H54 (cell line): ENCODE measurements around the gene MAN1B1.
"Not testable (repeated sequence)": the region's sequence is repeated elsewhere in the genome, so short reads cannot be mapped to it uniquely, and the experiment has no call there.

Experiments
- DNase-seq: peaks from one replicate; pipeline ENCODE4 v3.0.0; 2011; ENCODE audit warnings: low spot score, mixed read lengths; ENCODE audit not compliant: insufficient read length
- FAIRE-seq: peaks from 3 replicates; lab custom pipeline; 2011; peaks lifted over from hg19 to GRCh38; lab: Jason Lieb, UNC
- POLR2A ChIP-seq: IDR thresholded peaks from 2 replicates; pipeline ENCODE4 v1.6.1; 2011; ENCODE audit warnings: low read depth, mild to moderate bottlenecking, low read length

The MAN1B1 gene

DNA sequence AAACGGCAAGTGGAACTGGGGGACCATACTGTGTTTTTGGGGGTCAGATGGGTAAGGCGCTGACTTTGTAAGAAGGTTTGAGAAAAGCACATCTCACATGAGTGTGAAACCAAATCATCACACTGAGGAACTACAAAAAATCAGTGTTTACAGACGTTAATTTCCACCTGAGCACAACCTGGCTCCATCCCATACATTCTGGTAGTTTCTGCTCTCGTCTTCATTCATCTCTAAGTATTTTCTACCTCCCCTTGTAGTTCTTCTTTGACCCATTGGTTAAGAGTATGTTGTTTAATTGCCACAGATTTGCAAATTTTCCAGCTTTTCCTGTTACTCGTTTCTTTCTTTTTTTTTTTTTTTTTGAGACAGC lies 36.7 kb downstream of the MAN1B1 start:
- no peak for FAIRE-seq
- DNase-seq = no peak
- no peak for TF ChIP-seq POLR2A

DNA sequence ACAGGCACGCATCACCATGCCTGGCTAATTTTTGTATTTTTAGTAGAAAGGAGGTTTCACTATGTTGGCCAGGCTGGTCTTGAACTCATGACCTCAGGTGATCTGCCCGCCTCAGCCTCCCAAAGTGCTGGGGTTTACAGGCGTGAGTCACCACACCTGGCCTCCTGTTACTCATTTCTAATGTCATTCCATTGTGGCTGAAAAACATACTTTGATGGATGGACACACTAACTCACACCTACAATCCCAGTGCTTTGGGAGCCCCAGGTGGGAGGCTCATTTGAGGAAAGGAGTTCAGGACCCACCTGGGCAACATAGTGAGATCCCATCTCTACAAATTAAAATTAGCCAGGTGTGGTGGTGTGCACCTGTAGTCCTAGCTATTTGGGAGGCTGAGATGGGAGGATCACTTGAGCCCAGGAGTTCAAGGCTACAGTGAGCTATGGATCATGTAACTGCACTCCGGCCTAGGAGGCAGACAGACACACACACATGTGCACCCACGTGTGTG lies 37.2 kb downstream of the MAN1B1 start:
- not testable (repeated sequence) for DNase-seq, FAIRE-seq

DNA sequence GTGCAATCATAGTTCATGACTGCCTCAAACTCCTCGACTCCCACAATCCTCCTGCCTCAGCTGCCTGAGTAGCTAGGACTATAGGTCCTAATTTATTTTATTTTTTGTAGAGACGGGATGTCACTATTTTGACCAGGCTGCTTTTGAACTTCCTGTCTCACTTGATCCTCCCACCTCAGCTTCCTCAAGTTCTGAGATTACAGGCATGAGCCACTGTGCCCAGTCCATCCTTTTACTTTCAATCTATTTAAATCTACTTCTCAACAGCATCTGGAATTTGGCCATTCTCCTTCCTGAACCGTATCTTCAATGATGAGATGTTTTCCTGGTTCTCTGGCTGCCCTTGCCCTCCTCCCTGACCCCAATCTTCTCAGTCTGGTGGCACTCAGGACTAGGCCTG lies 40.0 kb downstream of the MAN1B1 start:
- FAIRE-seq (no peak), DNase-seq (no peak)
- TF ChIP-seq POLR2A = no peak

DNA sequence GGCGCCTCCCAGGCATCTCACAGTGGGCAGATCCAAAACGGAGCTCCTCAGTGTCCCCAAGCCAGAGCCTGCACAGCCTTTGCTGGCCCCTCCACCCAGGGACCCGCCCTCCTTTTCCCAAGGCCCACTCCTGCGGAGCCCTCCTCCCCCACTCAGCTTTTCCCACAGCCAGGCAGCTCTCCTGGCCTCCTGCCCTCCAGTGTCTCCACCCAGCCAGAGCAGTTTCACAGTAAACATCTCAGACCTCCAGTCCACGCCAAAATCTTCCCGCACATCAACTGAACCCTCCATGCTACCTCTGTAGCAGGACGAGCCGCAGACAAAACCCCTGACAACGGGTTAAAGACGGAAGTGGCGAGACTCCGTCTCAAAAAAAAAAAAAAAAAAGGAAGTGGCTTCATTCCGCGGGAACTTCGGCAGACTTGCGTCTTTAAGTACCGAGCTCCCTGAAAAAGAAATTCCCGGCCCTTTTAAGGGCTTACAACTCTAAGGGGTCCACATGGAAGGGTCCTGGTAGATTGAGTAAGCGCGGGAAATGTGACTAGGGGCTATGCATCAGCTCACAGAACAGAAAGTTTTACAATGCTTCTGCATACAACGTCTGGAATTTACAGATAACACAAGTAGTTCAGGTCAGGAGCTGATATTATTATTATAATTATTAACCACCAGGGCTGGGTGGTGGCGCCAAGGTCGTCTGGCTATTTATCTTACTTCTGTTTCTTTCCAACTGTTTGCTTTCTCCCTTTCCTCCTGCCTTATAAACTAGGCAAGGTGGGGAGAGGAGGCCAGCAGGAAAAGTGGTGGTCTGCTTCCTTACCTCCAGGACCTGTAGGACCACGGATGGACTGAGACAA lies 40.7 kb downstream of the MAN1B1 start:
- no peak for TF ChIP-seq POLR2A
- DNase-seq = no peak
- FAIRE-seq = no peak

DNA sequence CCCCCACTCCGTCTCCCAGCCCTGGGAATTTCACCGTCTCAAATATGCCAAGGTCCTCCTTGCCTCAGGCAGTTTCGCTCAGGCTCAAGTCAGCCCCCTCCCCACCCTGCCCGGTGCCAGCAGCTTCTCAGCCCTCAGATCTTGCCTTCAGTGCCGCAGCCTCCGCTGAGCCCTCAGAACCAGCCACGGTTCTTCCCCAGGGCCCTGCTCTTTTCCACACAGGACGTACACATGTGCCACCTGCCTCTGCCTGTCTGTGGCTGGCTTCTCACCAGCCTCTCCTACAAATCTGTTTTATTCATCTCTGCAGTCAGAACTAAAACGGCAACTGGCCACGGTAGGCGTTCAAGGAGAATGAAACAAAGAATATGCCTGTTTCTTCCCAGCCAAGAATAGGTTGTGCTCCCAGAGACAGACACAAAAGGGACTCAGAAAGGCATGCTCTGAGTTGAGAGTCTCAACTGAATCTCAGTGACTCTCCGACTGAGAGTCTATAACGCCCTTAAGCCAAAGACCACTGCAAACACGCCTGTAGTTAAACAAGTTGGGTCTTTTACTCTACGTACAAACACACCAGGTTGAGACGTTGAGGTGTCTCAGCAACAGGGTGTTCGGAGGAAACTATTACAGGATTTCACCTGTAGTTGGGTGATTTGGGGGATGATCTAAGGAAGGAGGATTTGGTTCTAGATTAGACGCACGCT lies 41.5 kb downstream of the MAN1B1 start:
- TF ChIP-seq POLR2A = no peak
- FAIRE-seq (no peak), DNase-seq (no peak)

DNA sequence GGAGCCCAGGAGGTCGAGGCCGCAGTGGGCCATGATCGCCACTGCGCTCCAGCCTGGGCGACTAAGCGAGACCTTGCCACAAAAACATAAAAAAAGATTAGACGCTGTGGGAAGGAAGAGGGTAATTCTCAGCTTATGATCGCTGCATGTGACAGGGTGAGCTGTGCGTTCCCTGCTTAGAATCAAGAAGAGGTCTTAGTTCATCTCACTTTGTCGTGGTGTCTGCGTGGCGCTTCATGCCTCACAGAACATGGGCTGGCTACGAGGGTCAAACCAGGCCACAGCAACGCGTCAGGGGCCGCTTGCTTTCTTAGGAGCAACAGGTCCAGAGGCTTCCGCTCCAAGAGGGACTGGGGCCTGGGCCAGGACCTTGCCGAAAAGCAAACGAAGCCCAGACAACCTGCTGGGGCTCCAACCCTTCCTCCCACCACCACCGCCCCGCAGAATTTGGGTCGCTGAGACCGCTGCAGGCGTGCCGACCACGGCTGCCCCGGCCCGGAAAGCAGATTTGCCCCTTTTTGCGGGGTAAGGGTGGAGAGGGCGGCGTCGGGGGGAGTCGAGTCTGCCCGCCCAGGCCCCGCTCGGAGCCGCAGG lies 42.2 kb downstream of the MAN1B1 start:
- TF ChIP-seq POLR2A = no peak
- FAIRE-seq (no peak), DNase-seq (no peak)

DNA sequence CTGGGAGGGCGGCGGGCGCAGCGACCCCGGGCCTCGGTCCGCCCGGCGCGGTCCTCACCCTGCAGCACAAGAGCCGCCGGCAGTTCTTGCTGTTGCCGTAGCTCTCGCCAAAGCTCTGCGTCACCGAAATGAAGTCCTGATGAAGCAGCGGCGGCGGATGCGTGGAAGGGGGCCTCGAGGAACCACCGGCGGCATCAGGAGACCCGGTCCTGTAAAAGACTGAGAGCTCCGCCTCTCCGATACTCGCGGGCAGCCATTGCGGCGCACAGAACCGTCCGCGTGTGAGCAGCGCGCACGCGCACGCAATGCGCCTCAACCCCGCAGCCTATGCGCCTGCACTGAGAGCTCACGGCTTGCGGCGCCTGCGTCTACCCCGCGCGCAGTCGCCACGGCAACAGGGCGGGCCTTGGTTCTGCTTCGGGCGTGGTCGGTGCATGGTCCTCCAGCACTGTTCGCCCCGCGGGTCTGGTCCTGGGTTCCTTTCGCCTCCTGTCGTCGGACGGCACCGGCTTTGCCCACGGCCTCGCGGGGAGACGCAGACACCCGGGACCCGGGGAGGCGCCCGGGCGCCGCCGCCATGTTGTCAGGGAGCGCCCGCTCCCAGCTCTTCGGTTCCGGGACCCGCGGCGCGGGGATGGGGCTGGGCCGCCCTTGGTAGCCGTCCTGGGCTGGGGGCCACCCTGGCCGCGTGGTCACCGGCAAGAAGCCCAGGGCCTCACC lies 42.8 kb downstream of the MAN1B1 start:
- DNase-seq = peak; percentile 100
- FAIRE-seq = peak; percentile 62
- peak; percentile 91 for TF ChIP-seq POLR2A

DNA sequence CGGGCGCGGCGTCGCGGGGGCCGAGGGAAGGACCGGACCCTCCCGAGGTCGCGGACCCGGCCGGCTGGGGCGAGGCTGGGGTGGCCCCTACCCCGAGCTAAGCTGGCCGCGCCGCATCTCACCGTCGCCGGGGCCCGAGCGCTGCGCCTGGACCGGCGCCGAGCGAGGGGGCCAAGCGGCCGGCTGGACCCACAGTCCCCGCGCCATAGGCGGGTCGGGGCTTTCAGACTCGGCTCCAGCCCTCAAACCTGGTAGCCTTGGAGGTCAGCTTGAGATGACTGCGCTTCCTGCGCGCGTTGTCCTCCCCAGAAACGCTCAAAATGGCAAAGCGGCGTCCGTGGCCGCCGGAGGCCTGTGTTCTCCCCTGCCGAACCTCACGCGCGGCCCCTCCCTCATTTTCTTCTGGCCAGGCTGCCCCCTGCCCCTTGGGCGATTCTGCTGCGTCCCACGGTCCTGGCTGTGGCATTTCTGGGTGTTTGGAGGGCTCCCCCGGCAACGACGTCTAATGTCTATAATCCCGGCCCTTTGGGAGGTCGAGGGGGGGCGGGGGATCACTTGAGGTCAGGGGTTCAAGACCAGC lies 43.5 kb downstream of the MAN1B1 start:
- no peak for DNase-seq
- no peak for FAIRE-seq
- no peak for TF ChIP-seq POLR2A

DNA sequence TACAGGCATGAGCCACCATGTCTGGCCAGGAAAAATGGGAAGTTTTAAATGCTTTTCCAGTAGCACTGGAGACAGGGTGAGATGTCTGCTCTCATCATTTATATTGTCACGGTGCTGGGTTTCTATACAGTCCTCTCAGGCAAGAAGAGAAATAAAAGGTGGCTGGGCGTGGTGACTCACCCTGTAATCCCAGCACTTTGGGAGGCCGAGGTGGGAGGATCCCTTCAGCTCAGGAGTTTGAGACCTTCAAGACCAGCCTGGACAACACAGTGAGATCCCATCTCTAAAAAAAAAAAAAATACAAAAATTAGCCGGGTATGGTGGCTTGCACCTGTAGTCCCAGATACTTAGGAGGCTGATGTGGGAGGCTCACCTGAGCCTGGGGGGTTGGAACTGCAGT lies 47.4 kb downstream of the MAN1B1 start:
- TF ChIP-seq POLR2A = no peak
- DNase-seq = no peak
- no peak for FAIRE-seq

DNA sequence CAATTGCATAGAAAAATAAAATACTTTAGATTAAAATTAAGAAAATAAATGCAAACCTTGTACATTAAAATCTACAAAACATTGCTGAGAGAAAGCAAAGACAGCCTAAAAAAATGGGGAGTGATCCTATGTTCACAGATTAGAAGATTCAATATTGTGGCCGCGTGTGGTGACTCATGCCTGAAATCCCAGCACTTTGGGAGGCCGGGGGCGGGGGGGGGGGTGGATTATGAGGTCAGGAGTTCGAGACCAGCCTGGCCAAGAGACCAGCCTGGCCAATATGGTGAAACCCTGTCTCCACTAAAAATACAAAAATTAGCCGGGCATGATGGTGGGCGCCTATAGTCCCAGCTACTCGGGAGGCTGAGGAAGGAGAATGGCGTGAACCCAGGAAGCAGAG lies 48.4 kb downstream of the MAN1B1 start:
- FAIRE-seq, DNase-seq: not testable (repeated sequence)

DNA sequence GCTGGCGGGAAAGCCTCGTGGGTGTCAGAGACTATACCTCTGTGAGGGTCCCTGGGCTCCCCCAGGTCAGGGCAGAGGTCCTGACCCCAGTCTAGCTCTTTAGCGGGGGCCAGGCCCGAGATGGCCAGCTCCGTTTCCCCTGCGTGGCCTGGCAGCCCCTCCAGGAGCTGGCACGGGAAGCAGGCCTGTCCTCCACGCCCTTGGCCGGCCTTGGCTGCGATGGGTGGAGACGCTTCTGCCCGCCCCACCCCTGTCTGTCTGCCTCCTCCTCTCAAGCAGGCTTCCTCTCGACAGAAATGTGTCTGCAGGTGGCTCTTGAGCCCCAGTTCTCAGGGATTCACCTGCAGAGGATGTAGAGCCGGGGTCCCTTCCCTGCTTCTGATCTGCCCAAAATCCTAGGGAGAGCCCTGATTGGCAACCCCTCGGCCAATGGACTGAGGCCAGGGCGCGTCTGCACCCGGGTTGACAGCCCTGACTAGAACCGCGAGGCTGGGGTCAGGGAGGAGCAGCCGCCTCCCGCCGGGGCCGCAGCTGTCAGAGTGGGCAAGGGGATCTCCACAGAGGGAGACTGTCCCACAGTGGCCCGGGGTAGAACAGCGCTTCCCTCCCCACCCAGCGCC lies 49.6 kb downstream of the MAN1B1 start:
- TF ChIP-seq POLR2A = no peak
- FAIRE-seq (no peak), DNase-seq (no peak)

DNA sequence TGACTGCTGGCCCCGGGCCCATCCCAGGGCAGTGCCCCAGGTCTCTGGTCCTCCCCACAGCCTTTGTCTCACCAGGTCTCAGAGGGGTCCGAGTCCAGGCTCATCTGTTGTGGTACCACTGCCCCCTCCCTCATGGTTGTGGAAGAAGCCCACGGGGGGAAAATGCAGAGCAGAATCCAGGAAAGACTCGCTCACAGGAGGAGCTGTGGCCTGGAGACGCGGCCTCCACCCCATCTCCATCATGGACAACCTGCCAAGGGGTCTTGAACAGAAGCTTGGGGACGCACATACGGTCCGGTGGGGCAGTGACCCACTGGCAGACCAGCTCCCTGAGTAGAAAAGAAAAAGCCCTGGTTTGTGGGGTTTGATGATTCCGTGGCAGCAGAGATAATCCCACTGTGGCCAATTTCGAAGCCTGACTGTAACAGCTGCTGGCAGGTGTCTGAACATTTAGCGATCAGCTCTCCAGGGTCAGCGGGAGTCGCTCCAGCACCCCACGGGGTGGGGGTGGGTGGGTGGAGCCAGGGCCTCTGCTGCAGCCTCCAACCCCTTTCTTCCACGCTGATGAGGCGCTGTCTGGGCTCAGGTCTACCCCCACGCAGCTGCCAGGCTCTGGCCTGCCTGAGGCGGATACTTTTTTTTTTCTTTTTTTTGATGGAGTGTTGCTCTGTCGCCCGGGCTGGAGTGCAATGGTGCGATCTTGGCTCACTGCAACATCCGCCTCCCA lies 50.3 kb downstream of the MAN1B1 start:
- FAIRE-seq (no peak), DNase-seq (no peak)
- no peak for TF ChIP-seq POLR2A
